HepG2 (cell line): ENCODE data around the gene GPR17. TPM values are rescaled to one million over a fixed set of nuclear protein-coding genes. Genes with fewer than 3 reads are reported as not detected.

Experiments
- ATF4 ChIP-seq, 2 experiments: fragments of 450-650 bp in 1 of 2; sonication (generic) in 1 of 2; formaldehyde crosslinking; IDR thresholded peaks; 2 replicates each; pipeline versions ENCODE4 v1.5.0 to v1.8.0; 2020 to 2022; ENCODE audit warnings: mild to moderate bottlenecking in 1 of 2, missing genetic modification reagents in 1 of 2
- ATRX ChIP-seq: sonication (generic); formaldehyde crosslinking; IDR thresholded peaks from 2 replicates; pipeline ENCODE4 v1.4.0; 2020; ENCODE audit warnings: missing genetic modification reagents, borderline replicate concordance
- CBFB ChIP-seq: sonication (generic); formaldehyde crosslinking; IDR thresholded peaks from 2 replicates; pipeline ENCODE4 v1.4.0; 2020; ENCODE audit warnings: missing genetic modification reagents
- KDM3A ChIP-seq: IDR thresholded peaks from 2 replicates; pipeline ENCODE4 v1.6.1; 2018; ENCODE audit warnings: low read depth, missing compliant biosample characterization
- ZFP36L2 ChIP-seq: sonication (generic); formaldehyde crosslinking; IDR thresholded peaks from 2 replicates; pipeline ENCODE4 v1.4.0; 2020; ENCODE audit warnings: missing genetic modification reagents
- ZMYM3 ChIP-seq: sonication (generic); formaldehyde crosslinking; IDR thresholded peaks from 2 replicates; pipeline ENCODE4 v1.5.1; 2020; ENCODE audit warnings: mild to moderate bottlenecking, missing genetic modification reagents
- ZNF121 ChIP-seq: sonication (generic); formaldehyde crosslinking; IDR thresholded peaks from 2 replicates; pipeline ENCODE4 v1.5.0; 2020; ENCODE audit warnings: mild to moderate bottlenecking, missing genetic modification reagents
- ZNF207 ChIP-seq: fragments of 450-650 bp; IDR thresholded peaks from 2 replicates; pipeline ENCODE4 v1.6.1; 2016; ENCODE audit warnings: antibody characterized with exemption, borderline replicate concordance
- ZNF333 ChIP-seq: sonication (generic); formaldehyde crosslinking; IDR thresholded peaks from 2 replicates; pipeline ENCODE4 v1.4.0; 2020; ENCODE audit warnings: mild to moderate bottlenecking, missing genetic modification reagents, borderline replicate concordance
- ZNF564 ChIP-seq: sonication (generic); formaldehyde crosslinking; IDR thresholded peaks from 2 replicates; pipeline ENCODE4 v1.8.1; 2023; ENCODE audit warnings: mild to moderate bottlenecking, missing genetic modification reagents
- ZNF746 ChIP-seq: sonication (generic); formaldehyde crosslinking; IDR thresholded peaks from 2 replicates; pipeline ENCODE4 v1.8.0; 2022; ENCODE audit warnings: mild to moderate bottlenecking, missing genetic modification reagents
- polyA plus RNA-seq, 8 experiments: library from polyadenylated mRNA; depleted of rRNA in 3 of 8; stranded (reverse) in 7 of 8; unstranded in 1 of 8; fragments of >200 nt; fragmentation: Illumina TruSeq in 4 of 8; extraction: Trizol in 4 of 8; gene quantifications; 2 replicates each; pipeline versions ENCODE4 v1.2.1 to v1.2.3, GENCODE V29; 2011 to 2016; ENCODE audit warnings: low read depth in 4 of 8, missing spikeins in 1 of 8, mixed read lengths in 1 of 8; ENCODE audit not compliant: insufficient read depth in 1 of 8
- total RNA-seq, 5 experiments: library from RNA; depleted of rRNA; stranded (reverse); fragments of >200 nt; fragmentation: Illumina TruSeq; extraction: Trizol; gene quantifications; 2 replicates each; pipeline ENCODE4 v1.2.3, GENCODE V29; 2016; ENCODE audit warnings: low read depth in 1 of 5
- TF ChIP-seq, protein P1 (sequence below): sonication (generic); formaldehyde crosslinking; IDR thresholded peaks from 2 replicates; pipeline ENCODE4 v1.5.0; 2020; ENCODE audit warnings: mild to moderate bottlenecking, missing genetic modification reagents, borderline replicate concordance
- TF ChIP-seq, protein P2 (sequence below): sonication (generic); formaldehyde crosslinking; IDR thresholded peaks from 2 replicates; pipeline ENCODE4 v1.5.0; 2020; ENCODE audit warnings: mild to moderate bottlenecking, missing genetic modification reagents

The GPR17 gene
- total and polyA plus RNA-seq, 2 of the 13 experiments (the other 11 are each of a cell fraction or from before 2014, with no cell fraction given), result not detected

- TF ChIP-seq, protein P1, sequence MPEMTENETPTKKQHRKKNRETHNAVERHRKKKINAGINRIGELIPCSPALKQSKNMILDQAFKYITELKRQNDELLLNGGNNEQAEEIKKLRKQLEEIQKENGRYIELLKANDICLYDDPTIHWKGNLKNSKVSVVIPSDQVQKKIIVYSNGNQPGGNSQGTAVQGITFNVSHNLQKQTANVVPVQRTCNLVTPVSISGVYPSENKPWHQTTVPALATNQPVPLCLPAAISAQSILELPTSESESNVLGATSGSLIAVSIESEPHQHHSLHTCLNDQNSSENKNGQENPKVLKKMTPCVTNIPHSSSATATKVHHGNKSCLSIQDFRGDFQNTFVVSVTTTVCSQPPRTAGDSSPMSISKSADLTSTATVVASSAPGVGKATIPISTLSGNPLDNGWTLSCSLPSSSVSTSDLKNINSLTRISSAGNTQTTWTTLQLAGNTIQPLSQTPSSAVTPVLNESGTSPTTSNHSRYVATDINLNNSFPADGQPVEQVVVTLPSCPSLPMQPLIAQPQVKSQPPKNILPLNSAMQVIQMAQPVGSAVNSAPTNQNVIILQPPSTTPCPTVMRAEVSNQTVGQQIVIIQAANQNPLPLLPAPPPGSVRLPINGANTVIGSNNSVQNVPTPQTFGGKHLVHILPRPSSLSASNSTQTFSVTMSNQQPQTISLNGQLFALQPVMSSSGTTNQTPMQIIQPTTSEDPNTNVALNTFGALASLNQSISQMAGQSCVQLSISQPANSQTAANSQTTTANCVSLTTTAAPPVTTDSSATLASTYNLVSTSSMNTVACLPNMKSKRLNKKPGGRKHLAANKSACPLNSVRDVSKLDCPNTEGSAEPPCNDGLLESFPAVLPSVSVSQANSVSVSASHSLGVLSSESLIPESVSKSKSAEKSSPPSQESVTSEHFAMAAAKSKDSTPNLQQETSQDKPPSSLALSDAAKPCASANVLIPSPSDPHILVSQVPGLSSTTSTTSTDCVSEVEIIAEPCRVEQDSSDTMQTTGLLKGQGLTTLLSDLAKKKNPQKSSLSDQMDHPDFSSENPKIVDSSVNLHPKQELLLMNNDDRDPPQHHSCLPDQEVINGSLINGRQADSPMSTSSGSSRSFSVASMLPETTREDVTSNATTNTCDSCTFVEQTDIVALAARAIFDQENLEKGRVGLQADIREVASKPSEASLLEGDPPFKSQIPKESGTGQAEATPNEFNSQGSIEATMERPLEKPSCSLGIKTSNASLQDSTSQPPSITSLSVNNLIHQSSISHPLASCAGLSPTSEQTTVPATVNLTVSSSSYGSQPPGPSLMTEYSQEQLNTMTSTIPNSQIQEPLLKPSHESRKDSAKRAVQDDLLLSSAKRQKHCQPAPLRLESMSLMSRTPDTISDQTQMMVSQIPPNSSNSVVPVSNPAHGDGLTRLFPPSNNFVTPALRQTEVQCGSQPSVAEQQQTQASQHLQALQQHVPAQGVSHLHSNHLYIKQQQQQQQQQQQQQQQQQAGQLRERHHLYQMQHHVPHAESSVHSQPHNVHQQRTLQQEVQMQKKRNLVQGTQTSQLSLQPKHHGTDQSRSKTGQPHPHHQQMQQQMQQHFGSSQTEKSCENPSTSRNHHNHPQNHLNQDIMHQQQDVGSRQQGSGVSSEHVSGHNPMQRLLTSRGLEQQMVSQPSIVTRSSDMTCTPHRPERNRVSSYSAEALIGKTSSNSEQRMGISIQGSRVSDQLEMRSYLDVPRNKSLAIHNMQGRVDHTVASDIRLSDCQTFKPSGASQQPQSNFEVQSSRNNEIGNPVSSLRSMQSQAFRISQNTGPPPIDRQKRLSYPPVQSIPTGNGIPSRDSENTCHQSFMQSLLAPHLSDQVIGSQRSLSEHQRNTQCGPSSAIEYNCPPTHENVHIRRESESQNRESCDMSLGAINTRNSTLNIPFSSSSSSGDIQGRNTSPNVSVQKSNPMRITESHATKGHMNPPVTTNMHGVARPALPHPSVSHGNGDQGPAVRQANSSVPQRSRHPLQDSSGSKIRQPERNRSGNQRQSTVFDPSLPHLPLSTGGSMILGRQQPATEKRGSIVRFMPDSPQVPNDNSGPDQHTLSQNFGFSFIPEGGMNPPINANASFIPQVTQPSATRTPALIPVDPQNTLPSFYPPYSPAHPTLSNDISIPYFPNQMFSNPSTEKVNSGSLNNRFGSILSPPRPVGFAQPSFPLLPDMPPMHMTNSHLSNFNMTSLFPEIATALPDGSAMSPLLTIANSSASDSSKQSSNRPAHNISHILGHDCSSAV (CRISPR knock-in tag), result no peak
- TF ChIP-seq CBFB (CRISPR knock-in tag) (peak; percentile 56; the same call in 1 of the 2 replicates), KDM3A (CRISPR knock-in tag) (no peak), ZNF333 (CRISPR knock-in tag) (no peak), ZFP36L2 (CRISPR knock-in tag) (no peak), ATRX (CRISPR knock-in tag) (no peak), ZNF121 (CRISPR knock-in tag) (no peak), ATF4 (CRISPR knock-in tag; IDR thresholded peaks at IDR 0.05) (no peak), ZNF207 (no peak), ZMYM3 (CRISPR knock-in tag) (no peak), ZNF746 (CRISPR knock-in tag) (0 out of 2 replicates have a peak, but pooled peaks have one; percentile 28), ZNF564 (no peak)
- TF ChIP-seq, protein P2, sequence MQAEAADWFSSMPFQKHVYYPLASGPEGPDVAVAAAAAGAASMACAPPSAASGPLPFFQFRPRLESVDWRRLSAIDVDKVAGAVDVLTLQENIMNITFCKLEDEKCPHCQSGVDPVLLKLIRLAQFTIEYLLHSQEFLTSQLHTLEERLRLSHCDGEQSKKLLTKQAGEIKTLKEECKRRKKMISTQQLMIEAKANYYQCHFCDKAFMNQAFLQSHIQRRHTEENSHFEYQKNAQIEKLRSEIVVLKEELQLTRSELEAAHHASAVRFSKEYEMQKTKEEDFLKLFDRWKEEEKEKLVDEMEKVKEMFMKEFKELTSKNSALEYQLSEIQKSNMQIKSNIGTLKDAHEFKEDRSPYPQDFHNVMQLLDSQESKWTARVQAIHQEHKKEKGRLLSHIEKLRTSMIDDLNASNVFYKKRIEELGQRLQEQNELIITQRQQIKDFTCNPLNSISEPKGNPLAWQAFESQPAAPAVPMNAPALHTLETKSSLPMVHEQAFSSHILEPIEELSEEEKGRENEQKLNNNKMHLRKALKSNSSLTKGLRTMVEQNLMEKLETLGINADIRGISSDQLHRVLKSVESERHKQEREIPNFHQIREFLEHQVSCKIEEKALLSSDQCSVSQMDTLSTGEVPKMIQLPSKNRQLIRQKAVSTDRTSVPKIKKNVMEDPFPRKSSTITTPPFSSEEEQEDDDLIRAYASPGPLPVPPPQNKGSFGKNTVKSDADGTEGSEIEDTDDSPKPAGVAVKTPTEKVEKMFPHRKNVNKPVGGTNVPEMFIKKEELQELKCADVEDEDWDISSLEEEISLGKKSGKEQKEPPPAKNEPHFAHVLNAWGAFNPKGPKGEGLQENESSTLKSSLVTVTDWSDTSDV (CRISPR knock-in tag), result no peak
Observed at GRCh38 chr2:127640082-127641072, 5.6 kb upstream of the GPR17 start (continued).
